Suprapubic skin (tissue), 4 donors: ENCODE data around the gene CHIC2.

ENCODE experiments used
- CTCF ChIP-seq, 2 donors: fragments of 200-600 bp in 1 of 2; fragments of 450-650 bp in 1 of 2; sonication (generic) in 1 of 2; IDR thresholded peaks; one replicate each; pipeline ENCODE4 v1.5.1; 2016 to 2019; ENCODE audit warnings: antibody characterized with exemption in 2 of 2, mild to moderate bottlenecking in 1 of 2, moderate library complexity in 1 of 2
- EP300 ChIP-seq: sonication (generic); formaldehyde crosslinking; IDR thresholded peaks from one replicate; pipeline ENCODE4 v1.6.1; 2017; ENCODE audit warnings: antibody characterized with exemption
- POLR2A ChIP-seq, 2 donors: fragments of 450-650 bp; IDR thresholded peaks; one replicate each; pipeline ENCODE4 v1.6.1; 2017; ENCODE audit warnings: antibody characterized with exemption in 2 of 2, mild to moderate bottlenecking in 2 of 2, moderate library complexity in 2 of 2
- POLR2AphosphoS5 ChIP-seq, 3 donors: sonication (generic); formaldehyde crosslinking; IDR thresholded peaks; one replicate each; pipeline ENCODE4 v1.6.1; 2017; ENCODE audit warnings: antibody characterized with exemption in 3 of 3

GRCh38 chr4:54067166-54067565, 2.8 kb upstream of the CHIC2 start:
- TF ChIP-seq POLR2AphosphoS5 (IDR thresholded peaks at IDR 0.05) = no peak
- no peak for TF ChIP-seq CTCF (IDR thresholded peaks at IDR 0.05)
- no peak for TF ChIP-seq POLR2A (IDR thresholded peaks at IDR 0.05)
- no peak for TF ChIP-seq EP300
